ENCODE results near the gene AAR2. TPM values are rescaled to one million over a fixed set of nuclear protein-coding genes. Genes with fewer than 3 reads are reported as not detected.

AAR2 gene
- total and polyA plus RNA-seq, 4 donors: 14.1 to 17.9 (median 17.4) TPM

GRCh38 chr20:36264426-36265246 is 28.4 kb downstream of the AAR2 start:
- no peaks in the 10 kb centered on the region for H3K27me3 ChIP-seq (ENCODE audit: control insufficient read depth in 4 of 4, insufficient read depth in 4 of 4, low read length in 3 of 4)
- no peaks in the 10 kb centered on the region for H3K9me3 ChIP-seq (ENCODE audit: control insufficient read depth in 4 of 4, low read length in 3 of 4)
- H3K36me3 ChIP-seq (ENCODE audit: control insufficient read depth in 4 of 4, insufficient read depth in 3 of 4, low read depth in 1 of 4, low read length in 3 of 4): no peaks in the 10 kb centered on the region
- WGBS: 84% methylated on average over 20 of the region's 20 CpGs
- TF ChIP-seq HNF4A (conservative IDR thresholded peaks at IDR 0.05) (no peak), TAF1 (conservative IDR thresholded peaks at IDR 0.05) (no peak), RXRA (IDR thresholded peaks at IDR 0.05) (no peak), FOXA1 (IDR thresholded peaks at IDR 0.05) (no peak), YY1 (IDR thresholded peaks at IDR 0.05) (no peak), FOXA2 (IDR thresholded peaks at IDR 0.05) (no peak), HNF4G (IDR thresholded peaks at IDR 0.05) (no peak), REST (IDR thresholded peaks at IDR 0.05) (no peak), ATF3 (IDR thresholded peaks at IDR 0.05) (no peak), EGR1 (IDR thresholded peaks at IDR 0.05; ENCODE audit: low read depth in 2 of 2) (no peak), CTCF (IDR thresholded peaks at IDR 0.05; ENCODE audit: low read depth, low read length, missing input control) (no peak), GABPA (IDR thresholded peaks at IDR 0.05 in 1 of 2, conservative IDR thresholded peaks at IDR 0.05 in 1 of 2) (no peak), RAD21 (IDR thresholded peaks at IDR 0.05) (no peak), JUND (IDR thresholded peaks at IDR 0.05) (no peak), NR2F2 (IDR thresholded peaks at IDR 0.05) (no peak), SP1 (IDR thresholded peaks at IDR 0.05) (no peak), MAX (IDR thresholded peaks at IDR 0.05) (no peak)
- H3K27ac ChIP-seq (ENCODE audit: low read depth in 1 of 2, low read length in 2 of 2): no peak overlapping the region
- no peak overlapping the region for H3K4me3 ChIP-seq (ENCODE audit: low read depth in 1 of 3, low read length in 3 of 3)
- no peak for DNase-seq (ENCODE audit: low spot score)
- no peak overlapping the region for H3K9ac ChIP-seq (ENCODE audit: low read depth in 1 of 2, low read length in 2 of 2)
- H3K4me1 ChIP-seq (ENCODE audit: control insufficient read depth in 4 of 4, insufficient read depth in 4 of 4, low read length in 3 of 4): no peaks in the 10 kb centered on the region

- Histone ChIP-seq H3K36me3 (ENCODE audit: control insufficient read depth in 4 of 4, insufficient read depth in 3 of 4, low read depth in 1 of 4, low read length in 3 of 4) (no peaks in the 10 kb centered on the region), H3K27me3 (ENCODE audit: control insufficient read depth in 4 of 4, insufficient read depth in 4 of 4, low read length in 3 of 4) (no peaks in the 10 kb centered on the region), H3K4me1 (ENCODE audit: control insufficient read depth in 4 of 4, insufficient read depth in 4 of 4, low read length in 3 of 4) (no peaks in the 10 kb centered on the region), H3K4me3 (ENCODE audit: low read depth in 1 of 3, low read length in 3 of 3) (no peak overlapping the region), H3K27ac (ENCODE audit: low read depth in 1 of 2, low read length in 2 of 2) (no peak overlapping the region), H3K9me3 (ENCODE audit: control insufficient read depth in 4 of 4, low read length in 3 of 4) (no peaks in the 10 kb centered on the region), H3K9ac (ENCODE audit: low read depth in 1 of 2, low read length in 2 of 2) (no peak overlapping the region)
- WGBS: 87% methylated on average over 6 of the region's 6 CpGs
- TF ChIP-seq ZBTB33 (IDR thresholded peaks at IDR 0.05): no peak
- no peak for TF ChIP-seq ATF3 (IDR thresholded peaks at IDR 0.05)
- no peak for TF ChIP-seq FOXA1 (IDR thresholded peaks at IDR 0.05)
- no peak for TF ChIP-seq RXRA (IDR thresholded peaks at IDR 0.05)
- TF ChIP-seq RAD21 (IDR thresholded peaks at IDR 0.05): no peak
- no peak for DNase-seq (ENCODE audit: low spot score)
These were observed 29.9 kb downstream of the AAR2 start for GRCh38 chr20:36266189-36266588.
